ENCODE measurements around the gene ZNF423.

Gene ZNF423

GRCh38 chr16:49636608-49637007 lies 219.3 kb downstream of the ZNF423 start:
- DNase-seq = no peak

GRCh38 chr16:49635591-49636581 lies 220.0 kb downstream of the ZNF423 start:
- no peak for DNase-seq

- no peak for DNase-seq
These were observed 220.9 kb downstream of the ZNF423 start for GRCh38 chr16:49635009-49635350.

- DNase-seq = no peak
These were observed 221.5 kb downstream of the ZNF423 start for GRCh38 chr16:49634235-49635008.

GRCh38 chr16:49632795-49633184 lies 223.1 kb downstream of the ZNF423 start:
- no peak for DNase-seq

- no peak for DNase-seq
These were observed 223.7 kb downstream of the ZNF423 start for GRCh38 chr16:49632086-49632794.

GRCh38 chr16:49631187-49632041 lies 224.5 kb downstream of the ZNF423 start:
- DNase-seq = no peak

GRCh38 chr16:49630783-49631182 lies 225.1 kb downstream of the ZNF423 start:
- no peak for DNase-seq

GRCh38 chr16:49629851-49630250 lies 226.1 kb downstream of the ZNF423 start:
- no peak for DNase-seq

GRCh38 chr16:49628148-49628547 lies 227.8 kb downstream of the ZNF423 start:
- DNase-seq = no peak

- no peak for DNase-seq
These were observed 230.4 kb downstream of the ZNF423 start for GRCh38 chr16:49625311-49626065.

GRCh38 chr16:49623501-49624266 lies 232.2 kb downstream of the ZNF423 start:
- no peak for DNase-seq

- DNase-seq = no peak
These were observed 233.2 kb downstream of the ZNF423 start for GRCh38 chr16:49622421-49623402.

- no peak for DNase-seq
These were observed 233.9 kb downstream of the ZNF423 start for GRCh38 chr16:49622084-49622390.

GRCh38 chr16:49621241-49622083 lies 234.4 kb downstream of the ZNF423 start:
- DNase-seq = no peak

- no peak for DNase-seq
These were observed 235.1 kb downstream of the ZNF423 start for GRCh38 chr16:49620869-49621240.

GRCh38 chr16:49620158-49620868 lies 235.6 kb downstream of the ZNF423 start:
- no peak for DNase-seq

- no peak for DNase-seq
These were observed 236.1 kb downstream of the ZNF423 start for GRCh38 chr16:49619811-49620157.
